Medulla oblongata (tissue), 1 donor: Measurements from ENCODE around the gene S1PR5.
A peak's percentile ranks its signal among the peaks of the same experiment; 100 is the strongest.

Source experiments
- DNase-seq: peaks from one replicate; pipeline ENCODE4 v3.0.0-alpha.2; 2015; ENCODE audit errors: extremely low spot score

Gene S1PR5

DNA sequence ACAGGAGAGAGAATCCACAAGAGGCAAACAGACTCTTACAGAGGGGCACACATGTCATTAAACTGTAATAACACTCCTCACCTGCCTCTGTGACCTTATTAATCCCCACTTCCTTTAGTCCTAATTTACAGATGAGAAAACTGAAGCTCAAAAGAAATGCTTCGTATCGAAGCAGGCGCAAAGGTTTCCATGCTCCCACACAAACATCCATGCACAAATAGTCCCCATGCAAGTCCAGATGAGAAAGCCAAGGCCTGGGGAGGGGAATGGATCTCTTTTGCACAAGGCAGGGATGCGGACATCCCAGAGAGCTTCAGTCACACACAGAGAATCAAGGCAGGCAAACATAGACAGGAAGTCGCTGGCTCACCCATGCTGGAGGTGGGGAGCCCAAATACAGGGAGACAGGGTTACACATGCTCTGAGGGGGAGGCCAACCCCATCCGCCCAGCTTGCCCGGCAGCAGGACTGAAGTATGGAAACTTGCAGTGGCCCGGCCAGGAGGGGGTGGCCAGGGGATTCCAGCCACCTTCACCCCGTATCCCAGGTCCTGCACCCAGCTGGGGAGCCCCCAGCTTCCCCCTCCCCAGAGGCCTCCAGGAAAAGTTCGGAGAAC, 468 bp downstream of the S1PR5 start:
- DNase-seq: peak; percentile 37

DNA sequence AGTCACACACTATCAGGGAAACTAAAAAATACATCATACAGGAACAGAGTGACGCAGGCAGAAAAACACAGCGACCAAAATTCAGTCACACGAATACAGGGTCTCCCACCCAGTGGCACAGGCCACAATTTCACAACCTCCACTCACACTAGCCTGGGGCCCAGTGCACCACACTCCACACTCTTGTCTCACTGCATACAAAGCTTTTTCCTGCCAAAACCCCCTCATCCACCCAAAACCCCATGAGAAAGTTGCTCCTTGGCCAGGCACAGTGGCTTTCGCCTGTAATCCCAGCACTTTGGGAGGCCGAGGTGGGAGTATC, 1.2 kb downstream of the S1PR5 start:
- DNase-seq: no peak

GRCh38 chr19:10514211-10515145, 2.8 kb downstream of the S1PR5 start:
- DNase-seq: no peak

GRCh38 chr19:10513223-10513622, 4.0 kb downstream of the S1PR5 start:
- no peak for DNase-seq

DNA sequence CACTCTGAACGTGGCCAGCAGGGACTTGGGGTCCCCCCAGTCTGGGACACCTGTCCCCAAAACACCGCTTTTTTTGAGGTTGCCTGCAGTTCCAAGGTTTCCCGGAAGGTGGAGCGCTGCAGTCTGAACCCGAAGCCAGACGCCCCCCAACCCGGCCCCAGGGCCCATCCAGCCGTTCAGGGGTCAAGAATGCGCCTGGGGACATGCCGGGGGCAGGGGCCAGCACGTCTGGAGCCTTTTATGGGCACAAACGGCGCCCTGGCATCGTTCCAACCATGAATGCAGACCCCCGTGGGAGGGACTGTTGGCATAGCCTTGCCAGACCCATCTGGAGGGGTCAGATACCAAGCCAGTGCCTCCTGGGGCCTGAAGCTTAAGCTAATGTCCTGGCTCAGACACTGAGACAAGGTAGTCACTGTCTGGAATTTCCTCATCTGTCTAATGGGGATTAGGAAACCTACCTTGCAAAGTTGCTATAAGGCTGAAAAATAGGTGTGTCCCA, 6.9 kb downstream of the S1PR5 start:
- DNase-seq: no peak

DNA sequence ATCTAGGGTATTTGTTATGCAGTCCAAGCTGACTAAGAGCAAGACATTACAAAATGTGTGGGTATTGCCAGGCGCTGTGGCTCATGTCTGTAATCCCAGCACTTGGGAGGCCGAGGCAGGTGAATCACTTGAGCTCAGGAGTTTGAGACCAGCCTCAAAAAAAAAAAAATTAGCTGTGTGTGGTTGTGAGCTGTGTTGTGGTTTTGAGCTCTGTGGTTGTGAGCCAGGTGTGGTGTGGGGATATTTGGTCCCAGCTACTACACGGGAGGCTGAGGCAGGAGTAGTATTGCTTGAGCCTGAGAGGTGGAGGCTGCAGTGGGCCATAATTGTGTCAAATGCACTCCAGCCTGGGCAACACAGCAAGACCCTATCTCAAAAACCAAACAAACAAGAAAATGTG, 8.5 kb downstream of the S1PR5 start:
- DNase-seq: no peak

- DNase-seq: no peak
Observed at GRCh38 chr19:10508036-10508435, 9.2 kb downstream of the S1PR5 start.

GRCh38 chr19:10505583-10506229, 11.5 kb downstream of the S1PR5 start:
- DNase-seq: peak; percentile 77

- DNase-seq: no peak
Observed at GRCh38 chr19:10503002-10503789, 14.1 kb downstream of the S1PR5 start, which contains the start of gene KEAP1. Gene KEAP1, minus strand, starts transcription at chr19:10503356. Its CDS starts 3,323 bp downstream, at chr19:10500033.

DNA sequence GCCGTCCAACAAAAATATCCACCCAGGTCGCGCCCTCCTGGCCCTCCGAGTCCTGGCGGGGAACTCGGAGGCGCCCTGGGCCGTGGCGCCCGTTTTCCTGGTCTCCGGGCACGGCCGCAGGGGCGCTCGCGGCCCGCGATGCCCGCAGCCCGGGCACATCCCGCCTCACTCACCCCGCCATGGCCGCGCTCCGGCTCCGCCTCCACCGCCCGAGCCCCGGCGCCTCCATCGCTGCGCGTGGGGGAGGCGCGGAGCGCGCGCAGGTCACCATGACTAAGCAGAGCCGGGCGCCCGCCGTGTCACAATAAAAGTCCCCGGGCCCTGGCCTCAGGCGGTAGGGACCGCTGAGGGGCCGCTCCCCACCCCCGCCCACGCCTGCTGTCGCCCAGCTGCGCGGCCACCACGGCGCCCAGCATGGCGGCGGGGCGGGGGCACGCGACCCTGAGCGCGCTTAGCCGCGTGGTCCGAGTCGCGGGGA, 14.7 kb downstream of the S1PR5 start:
- peak; percentile 92 for DNase-seq

DNA sequence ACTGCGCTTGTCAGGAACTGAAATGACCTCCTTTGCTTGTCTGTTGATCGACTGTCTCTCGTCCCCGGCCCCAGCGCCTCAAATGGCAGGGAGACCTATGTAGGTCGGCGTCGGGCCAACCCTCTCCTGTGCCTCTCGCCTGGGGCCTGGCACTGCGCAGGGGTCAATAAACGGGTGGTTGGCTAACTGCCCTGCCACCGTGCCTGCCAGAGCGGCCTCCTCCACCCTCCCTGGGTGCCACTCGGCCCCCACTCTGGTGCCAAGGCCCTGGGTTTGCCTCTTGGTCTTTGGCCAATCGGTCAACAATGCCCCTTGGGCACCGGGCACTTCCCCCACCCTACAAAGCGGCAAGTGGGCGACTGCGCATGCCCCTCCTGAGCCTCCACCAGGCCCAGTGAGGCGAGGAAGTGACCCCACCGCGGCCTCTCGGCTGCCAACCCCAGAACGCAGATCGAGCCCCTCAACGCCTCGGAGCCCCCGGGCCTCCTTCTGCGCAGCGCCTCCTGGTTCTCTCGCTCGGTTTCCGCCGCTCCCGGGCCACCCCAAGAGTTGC, 15.2 kb downstream of the S1PR5 start:
- peak; percentile 79 for DNase-seq

GRCh38 chr19:10500247-10500592, 17.0 kb downstream of the S1PR5 start:
- no peak for DNase-seq

DNA sequence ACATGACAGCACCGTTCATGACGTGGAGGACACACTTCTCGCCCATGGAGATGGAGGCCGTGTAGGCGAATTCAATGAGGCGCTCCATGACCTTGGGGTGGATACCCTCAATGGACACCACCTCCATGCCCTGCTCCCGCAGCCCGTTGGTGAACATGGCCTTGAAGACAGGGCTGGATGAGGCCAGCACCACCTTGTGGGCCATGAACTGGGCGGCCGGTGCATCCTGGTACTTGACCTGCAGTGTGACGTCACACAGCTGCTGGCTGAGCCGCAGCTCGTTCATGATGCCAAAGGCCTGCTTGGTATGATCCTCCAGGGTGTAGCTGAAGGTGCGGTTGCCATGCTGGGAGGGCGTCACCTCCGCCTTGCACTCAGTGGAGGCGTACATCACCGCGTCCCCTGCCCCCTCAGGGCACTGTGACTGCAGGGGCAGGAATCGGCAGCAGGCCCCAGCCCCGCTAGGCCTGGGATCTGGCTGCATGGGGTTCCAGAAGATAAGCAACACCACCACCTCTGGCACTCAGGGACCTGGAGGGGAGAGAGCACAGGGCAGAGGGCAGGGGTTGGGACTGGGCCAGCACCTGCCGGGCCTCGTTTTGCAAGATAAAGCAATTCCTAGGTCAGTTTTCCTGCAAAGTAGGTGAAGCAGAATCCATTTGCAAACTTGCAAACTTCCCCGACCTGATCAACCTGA, 17.5 kb downstream of the S1PR5 start:
- DNase-seq: no peak

GRCh38 chr19:10497371-10497770, 19.9 kb downstream of the S1PR5 start:
- DNase-seq: no peak

- DNase-seq: no peak
Observed at GRCh38 chr19:10491472-10492047, 25.7 kb downstream of the S1PR5 start.

DNA sequence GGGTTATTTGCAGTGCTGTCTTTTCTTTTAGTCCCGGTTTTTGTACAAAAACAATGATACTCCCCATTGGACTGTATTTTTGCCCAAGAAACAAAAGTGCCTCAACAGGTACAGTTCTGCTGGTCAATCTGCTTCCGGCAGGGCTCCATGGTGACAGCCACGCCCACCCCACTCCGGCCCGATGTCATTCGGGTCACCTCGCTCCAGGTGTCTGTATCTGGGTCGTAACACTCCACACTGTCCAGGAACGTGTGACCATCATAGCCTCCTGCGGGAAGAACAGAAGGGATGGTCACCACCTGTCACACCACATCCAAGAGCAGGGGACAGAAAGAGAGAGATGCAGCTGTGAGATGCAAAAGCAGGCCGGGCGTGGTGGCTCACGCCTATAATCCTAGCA, 30.7 kb downstream of the S1PR5 start:
- DNase-seq: no peak

- peak; percentile 98 for DNase-seq
Observed at GRCh38 chr19:10478903-10479384, 38.3 kb downstream of the S1PR5 start.

- DNase-seq: no peak
Observed at GRCh38 chr19:10478476-10478875, 38.8 kb downstream of the S1PR5 start.

GRCh38 chr19:10474962-10475451, 42.2 kb downstream of the S1PR5 start:
- no peak for DNase-seq

DNA sequence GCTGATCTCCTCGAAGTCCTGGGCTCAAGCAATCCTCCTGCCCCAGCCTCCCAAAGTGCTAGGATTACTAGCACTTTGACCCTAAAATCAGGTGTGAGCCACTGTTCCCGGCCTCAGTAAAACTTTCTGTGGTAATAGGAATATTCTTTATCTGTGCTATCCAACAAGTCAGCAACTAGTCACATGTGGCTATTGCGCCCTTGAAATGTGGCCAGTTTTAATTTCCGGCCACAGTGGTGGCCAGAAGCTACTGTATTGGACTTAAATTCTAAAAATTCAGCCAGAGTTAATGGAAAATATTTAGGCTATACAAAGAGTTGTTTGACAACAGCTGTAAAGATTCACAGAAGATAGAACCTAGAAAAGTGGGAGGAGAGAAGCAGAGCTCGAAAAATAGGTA, 44.1 kb downstream of the S1PR5 start:
- no peak for DNase-seq
